NK-92 treated with Interleukin-12 subunit alpha and Interleukin-12 subunit beta, amount 100 ng/mL, for 24 hours (cell line): ENCODE results near the gene SZT2.
"Not testable (repeated sequence)": the region's sequence is repeated elsewhere in the genome, so short reads cannot be mapped to it uniquely, and the experiment has no call there.

ENCODE experiments used
- DNase-seq: peaks from one replicate; lab custom pipeline; 2025; lab: John Stamatoyannopoulos, UW

Gene SZT2

DNA sequence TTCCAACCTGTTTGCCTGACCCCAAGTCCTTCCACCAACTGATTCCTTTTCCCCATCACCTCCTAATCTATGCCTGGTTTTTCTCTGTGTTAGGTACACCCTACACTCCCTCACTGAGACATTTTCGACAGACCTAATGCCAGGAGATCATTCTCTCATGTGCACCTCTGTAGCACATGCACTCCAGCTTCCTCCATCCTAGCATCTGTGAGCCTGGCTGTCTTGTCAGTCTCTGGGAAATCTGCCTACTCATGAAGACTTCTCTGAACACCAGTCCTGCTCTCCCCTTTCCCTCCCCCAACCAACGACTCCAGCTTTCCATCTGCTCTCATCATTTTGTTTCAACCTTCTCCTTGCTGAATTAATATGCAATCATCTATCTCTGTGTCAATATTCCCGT, 1.1 kb upstream of the SZT2 start:
- no peak for DNase-seq

DNA sequence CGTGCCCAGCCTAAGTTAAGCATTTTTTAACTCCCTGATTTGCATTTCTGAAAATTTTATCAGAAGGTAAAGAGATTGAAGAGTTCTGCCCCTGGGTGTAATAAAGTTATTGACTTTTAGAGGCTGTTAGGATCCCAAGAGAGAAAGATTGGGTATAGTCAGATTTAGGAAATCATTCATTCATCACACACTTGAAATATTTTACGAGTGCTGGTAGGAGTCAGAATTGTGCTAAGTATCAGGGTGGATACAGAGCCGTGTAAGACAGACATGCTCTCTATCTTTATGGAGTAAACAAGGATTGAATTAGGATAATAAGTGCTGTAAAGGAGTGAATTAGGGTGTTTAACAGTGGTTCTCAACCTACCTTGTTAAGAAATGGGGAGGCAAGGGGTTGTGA, 3.0 kb downstream of the SZT2 start:
- no peak for DNase-seq

DNA sequence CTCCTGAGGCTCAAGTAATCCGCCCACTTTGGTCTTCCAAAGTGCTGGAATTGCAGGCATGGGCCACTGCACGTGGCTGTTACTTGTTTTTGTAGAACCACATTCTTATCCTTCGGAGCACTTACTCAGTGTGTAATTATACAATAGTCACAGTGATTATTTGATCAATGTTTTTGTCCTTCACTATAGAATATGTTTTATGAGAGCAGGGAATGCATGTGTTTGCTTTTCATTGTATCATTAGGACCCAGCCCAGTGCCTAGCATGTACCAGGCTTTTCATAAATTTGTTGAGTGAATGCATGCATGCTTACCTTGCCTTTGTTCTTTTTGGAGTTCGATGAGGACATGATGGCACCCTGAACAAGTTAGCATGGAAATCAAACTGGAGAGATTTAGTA, 5.8 kb downstream of the SZT2 start:
- no peak for DNase-seq

DNA sequence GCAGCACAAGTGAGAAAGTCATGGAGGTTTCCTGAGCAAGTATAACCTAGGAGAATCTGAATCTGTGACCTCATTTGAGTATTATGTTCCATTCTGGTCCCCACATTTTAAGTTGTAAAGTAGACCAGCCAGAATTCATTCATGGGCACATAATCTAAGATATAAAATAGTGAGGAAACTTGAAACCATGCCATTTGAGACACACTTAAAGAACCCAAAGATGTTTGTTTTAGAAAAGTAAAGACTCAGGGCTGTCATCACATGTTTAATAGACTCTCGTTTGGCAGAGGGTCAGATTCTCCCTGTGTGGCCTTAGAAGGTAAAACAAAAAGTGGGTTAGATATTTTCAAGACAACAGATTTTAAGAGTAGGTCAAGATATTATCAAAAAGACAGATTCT, 6.4 kb downstream of the SZT2 start:
- DNase-seq: no peak

DNA sequence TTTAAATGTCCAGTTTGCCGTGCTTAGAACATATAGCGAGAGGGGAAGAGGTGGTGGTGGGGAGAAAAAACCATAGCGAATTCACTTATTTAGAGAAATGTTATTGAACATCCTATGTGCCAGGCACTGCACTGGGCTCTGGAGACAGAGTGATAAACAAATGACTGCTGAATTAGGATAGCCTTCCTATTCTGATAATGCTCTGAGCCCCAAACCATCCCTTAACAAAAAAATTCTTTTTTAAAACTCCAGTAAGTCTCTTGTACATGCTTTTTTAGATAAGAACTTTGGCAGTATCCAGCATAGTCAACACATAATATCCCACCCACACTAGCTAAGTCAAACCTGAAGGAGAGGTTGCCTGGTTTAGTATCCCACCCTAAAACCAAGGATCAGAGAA, 8.5 kb downstream of the SZT2 start:
- DNase-seq: no peak

DNA sequence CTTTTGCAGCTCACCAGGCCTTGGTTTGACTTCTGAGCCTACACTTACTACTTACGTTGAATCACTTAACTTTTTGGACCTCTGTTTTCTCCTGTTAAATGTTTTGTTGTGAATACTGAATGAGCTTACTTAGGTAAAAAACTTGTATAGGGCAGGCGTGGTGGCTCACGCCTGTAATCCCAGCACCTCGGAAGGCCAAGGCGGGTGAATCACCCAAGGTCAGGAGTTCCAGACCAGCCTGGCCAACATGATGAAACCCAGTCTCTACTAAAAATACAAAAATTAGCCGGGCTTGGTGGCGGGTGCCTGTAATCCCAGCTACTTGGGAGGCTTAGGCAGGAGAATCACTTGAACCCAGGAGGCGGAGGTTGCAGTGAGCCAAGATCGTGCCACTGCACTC, 10.7 kb downstream of the SZT2 start:
- DNase-seq: not testable (repeated sequence)

DNA sequence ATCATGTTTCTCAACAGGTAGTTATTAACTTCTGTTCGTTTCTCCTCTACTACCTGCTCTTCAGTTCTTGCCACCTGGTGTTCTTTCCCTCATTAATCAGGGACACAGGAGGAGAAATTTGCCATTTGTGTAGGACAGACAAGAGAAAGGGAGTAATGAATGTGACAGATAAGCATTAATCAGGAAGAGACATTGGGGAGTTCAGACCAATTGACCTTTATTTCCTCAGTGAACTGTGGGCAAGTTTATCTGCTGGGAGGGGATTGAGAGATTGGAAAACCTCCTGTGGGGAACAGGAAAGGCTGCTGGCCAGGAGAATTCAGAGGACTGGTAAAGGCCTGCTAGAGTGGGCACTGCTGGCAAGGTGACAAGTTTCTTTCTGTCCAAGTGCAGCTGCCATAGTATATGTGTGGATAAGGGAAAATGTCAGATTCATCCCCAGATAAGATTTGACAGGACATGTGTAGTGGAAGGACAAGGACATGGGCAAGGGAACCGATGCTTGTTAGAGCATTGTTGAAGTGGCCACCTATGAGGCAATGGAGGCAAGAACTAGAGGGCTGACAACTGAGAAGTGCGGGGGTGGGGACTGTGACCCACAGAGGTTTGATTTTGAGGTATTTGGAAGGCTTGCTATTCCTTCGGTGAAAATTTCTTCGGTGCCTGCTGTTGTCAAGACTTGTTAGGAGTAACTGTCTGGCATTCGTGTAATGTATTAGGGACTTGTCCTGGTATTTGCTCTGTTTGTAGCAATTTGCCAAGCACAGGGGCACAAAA, 12.6 kb downstream of the SZT2 start:
- DNase-seq: no peak

DNA sequence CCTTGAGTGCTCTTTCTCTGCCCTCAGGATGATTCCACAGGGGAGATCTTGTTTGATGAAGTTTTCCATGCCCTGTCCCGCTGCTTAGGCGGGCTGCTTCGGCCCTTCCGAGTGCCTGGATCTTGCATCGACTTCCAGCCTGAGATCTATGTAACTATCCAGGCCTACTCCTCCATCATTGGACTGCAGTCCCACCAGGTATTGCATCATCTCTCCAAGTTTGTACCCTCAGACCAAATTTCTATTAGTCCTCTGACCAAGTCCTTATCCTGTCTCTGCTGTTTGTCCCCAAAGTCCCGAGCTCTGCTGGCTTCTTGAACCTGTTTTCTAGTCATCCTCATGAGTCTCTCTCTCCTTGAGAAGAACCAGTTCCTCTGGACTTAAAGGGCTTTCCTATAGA, 14.7 kb downstream of the SZT2 start:
- DNase-seq: no peak

DNA sequence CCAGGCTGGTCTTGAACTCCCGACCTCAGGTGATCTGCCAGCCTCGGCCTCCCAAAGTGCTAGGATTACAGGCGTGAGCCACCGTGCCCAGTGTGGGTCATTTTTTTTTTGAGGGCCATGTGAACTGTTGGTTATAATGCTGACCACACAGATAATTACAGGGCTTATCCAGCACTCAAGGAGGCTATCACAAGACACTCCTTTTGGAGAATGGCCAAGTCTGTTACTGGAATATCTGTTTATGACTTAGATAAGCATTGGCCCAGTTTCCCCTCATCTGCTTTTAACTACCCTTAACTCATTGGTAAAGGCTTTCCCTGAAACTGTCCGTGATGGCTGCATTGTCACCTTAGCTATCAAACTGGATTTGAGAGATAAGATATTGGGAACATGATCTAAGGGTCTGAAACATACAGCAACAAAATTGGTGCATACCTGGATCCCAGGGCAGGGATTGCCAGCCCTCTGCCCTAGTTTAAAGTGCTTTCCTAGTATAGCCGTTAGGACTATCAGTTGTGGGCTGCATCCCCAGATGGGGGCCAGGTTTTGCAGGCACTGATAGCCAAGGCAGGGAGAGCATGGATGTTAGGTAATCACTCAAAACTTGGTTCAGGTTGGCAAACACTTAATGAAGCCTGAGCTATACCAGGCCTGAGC, 15.6 kb downstream of the SZT2 start:
- no peak for DNase-seq

DNA sequence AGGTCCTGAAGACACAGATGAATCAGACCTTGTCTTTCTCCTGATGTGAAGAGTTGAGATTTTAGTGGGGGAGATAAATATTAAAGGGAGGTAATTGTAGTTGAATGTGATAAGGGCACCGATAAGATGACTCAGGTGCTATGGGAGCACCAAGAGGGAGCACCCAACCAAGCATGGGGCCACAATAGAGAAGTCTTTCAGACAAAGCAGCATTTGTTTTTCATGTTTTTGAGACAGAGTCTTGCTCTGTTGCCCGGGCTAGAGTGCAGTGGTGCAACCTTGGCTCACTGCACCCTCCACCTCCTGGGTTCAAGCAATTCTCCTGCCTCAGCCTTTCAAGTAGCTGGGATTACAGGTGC, 16.2 kb downstream of the SZT2 start:
- DNase-seq: no peak

DNA sequence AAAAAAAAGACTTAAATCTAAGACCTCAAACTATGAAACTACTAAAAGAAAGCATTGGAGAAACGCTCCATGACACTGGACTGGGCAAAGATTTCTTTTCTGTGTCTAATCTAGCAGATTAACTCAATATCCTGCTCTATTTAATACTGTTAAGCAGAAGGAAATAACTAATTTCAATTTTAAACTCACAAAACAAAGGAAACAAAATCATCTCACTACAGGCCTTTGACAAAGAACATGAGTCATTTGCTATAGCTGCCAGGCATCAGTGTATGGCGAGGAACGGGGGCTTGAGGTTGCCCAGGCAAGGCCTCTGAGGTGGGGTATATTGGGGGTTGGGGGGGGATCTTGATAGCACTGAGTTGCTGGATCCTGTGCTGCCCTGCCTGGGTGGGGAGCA, 20.9 kb downstream of the SZT2 start:
- DNase-seq: no peak

DNA sequence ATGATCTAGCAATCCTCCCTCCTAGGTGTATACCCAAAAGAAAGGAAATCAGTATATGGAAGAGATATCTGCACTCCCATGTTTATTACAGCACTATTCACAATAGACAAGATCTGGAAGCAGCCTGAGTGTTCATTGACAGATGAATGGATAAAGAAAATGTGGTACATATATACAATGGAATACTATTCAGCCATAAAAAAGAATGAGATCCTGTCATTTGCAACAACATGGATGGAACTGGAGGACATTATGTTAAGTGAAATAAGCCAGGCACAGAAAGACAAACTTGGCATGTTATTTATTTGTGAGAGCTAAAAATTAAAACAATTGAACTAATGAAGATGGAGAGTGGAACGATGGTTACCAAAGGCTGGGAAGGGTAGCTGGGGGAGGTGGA, 23.7 kb downstream of the SZT2 start:
- DNase-seq: not testable (repeated sequence)

DNA sequence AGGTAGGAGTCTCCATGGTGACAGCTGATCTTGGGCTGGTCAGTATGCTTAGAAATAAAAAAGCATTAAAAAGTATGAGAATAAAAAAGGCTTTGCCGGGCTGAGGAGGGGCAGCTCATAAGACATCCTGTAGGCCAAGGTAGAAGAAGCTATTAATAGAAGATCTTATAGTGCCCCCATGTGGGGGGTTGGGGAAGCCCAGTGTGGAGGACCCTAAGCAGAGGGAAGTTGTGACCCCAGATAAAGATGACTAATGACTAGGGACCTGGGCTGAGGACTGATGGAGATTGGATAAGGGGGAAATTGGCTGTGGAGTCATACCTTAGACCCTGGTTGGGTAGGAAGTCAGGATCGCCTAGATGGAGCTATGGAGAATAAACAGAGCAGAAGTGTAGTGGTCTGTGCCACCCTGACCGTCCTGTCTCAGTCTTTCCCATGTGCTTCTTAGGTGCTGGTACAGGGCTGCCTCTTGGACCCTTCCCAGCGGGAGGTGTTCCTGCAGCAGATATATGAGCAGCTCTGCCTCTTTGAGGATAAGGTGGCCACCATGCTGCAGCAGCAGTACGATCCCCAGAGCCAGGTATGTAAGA, 25.0 kb downstream of the SZT2 start:
- peak; percentile 13 for DNase-seq

DNA sequence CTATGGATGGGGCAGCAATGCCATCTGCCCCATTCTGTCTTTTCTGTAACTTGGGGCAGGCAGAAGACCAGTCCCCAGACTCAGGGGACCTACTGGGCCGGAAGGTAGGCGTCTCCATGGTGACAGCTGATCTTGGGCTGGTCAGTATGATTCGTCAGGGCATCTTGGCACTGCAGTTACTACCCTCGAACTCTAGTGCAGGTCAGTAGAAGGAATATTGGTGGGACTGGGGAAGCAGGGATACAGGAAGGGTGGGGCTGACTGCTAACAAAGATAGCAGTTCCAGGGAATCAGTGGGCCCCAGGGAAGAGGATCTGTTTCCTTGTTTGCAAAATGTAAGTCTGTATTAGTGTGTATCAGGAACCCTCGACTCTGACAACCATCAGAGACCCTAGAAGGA, 26.2 kb downstream of the SZT2 start:
- no peak for DNase-seq

DNA sequence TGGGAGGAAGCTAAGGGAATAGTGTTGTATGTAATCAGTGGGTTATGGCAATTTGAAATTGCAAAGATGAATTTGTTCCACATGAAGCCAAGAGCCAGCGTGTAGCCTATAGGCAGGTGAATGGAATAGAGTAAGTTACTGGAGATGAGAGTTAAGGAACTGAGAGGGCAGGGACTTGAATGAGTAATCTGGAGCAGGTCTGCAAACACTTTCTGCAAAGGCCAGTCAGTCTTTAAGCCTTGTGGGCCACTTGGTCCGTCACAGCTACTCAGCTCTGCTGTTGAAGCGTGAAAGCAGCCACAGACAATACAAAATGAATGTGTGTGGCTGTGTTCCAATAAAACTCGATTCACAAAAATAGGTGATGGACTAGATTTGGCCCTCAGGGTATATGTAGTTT, 29.2 kb downstream of the SZT2 start:
- DNase-seq: no peak

DNA sequence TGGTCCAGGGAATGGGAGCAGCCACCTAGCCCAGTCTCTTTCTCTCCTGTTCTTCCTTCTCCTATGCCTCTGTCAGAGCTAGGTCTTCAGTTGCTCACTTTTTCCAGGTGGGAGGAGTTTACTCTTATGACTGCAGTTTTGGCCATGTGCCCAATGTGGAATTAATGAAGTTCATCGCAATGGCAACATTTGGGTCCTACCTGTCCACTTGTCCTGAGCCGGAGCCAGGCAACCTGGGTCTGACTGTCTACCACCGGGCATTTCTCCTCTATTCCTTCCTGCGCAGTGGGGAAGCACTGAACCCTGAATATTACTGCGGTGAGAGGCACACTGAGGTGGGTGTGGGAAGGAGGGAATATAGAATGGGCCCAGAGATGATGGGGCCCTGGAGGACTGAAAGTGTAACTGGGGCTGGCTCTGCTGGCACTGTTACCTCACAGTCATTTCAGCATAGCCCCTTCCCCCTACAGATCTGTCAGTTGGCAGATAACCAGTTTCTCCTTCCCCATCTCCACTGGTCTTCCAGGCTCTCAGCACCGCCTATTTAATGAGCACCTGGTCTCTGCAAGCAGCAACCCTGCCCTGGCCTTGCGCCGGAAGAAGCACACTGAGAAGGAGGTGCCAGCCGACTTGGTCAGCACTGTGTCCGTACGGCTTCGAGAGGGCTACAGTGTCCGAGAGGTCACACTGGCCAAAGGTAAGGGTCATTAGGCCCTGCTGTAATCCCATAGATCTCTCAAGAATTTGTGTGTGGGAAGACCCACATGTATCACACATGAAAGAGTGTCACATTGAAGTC, 30.1 kb downstream of the SZT2 start:
- DNase-seq: no peak

DNA sequence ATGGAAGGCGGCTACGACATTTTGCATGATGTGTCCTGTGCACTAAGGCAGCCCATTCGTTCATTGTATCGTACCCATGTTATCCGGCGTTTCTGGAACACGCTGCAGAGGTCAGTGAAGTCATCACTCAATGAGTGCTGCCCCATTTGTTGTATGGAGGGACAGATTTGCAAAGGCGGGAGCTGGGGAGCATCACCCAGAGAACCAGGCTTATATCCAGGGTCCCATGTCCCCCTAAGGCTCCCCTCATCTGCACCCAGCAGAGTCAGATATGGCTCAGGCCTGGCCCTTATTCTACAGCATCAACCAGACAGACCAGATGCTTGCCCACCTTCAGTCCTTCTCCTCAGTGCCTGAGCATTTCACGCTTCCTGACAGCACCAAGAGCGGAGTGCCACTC, 31.2 kb downstream of the SZT2 start:
- no peak for DNase-seq

DNA sequence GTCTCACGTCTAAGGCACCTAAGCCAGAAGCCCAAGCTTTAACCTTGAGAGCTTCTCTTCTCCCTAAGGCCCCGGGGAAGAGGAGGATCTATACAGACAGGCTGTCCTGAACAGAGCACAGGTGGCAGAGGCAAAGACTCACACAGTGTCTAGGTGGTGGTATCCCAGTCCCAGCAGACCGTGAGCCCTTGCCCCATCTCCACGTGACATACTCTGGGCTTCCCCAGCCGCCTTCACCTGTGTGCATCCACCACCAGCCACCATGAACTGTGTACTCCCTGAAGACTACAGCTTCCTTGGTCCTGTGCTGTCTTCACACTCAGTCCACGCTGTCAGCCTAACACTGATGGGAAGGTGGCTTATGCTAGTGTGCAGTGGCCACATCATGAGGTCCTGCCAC, 31.7 kb downstream of the SZT2 start:
- no peak for DNase-seq

DNA sequence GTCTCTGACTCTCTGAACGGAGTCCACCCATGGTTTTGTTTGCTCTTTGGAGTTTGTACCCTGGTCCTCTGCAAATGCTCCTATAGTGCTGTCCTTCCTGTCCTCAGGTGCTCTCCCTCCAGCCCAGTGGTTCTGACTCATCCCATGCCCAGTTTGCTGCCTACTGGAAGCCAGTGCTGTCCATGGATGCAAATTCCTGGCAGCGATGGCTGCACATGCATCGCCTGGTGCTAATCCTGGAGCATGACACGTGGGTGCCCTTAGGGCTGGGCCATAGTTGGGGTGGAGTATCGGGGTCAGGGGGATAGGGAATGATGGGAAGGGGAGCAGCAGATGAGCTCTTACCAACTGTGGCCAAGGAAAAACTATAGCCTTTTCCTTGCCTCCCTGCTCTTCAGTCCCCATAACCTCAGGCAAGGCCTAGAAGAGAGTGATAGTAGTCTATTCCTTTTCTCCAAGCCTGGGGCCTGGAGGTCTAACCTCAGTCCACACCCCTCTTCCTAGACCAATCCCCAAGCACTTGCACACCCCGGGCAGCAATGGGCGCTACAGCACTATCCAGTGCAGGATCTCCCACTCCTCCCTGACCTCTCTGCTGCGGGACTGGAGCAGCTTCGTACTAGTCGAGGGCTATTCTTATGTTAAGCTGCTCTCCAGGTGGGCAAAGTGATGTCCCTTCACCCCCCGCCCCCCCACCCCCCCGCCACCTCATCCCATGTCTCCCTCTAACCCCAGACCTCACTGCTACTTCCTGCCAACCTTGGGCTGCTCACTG, 32.5 kb downstream of the SZT2 start:
- DNase-seq: no peak

DNA sequence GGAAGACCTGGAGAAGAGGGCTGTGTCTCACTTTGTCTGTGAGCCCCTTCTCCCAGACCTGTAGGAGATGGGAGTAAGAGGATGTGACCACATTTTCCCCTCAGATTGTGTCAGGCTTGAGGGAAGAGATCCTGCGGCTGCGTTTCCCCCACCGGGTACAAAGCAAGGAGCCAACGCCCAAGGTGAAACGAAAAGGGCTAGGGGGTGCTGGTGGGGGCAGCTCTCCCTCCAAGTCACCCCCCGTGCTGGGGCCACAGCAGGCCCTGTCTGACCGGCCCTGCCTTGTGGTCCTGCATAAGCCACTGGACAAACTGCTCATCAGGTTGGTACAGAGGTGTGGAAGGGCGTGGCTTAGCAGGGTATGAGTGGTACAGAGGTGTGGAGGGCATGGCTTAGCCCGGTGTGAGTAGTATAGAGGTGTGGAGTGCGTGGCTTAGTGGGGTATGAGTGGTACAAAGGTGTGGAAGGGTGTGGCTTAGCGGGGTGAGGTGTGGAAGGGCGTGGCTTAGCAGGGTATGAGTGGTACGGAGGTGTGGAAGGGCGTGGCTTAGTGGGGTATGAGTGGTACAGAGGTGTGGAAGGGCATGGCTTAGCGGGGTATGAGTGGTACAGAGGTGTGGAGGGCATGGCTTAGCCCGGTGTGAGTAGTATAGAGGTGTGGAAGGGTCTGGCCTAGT, 33.4 kb downstream of the SZT2 start:
- DNase-seq: no peak
